Measurements from ENCODE around the gene FBLN2.

Gene FBLN2

DNA sequence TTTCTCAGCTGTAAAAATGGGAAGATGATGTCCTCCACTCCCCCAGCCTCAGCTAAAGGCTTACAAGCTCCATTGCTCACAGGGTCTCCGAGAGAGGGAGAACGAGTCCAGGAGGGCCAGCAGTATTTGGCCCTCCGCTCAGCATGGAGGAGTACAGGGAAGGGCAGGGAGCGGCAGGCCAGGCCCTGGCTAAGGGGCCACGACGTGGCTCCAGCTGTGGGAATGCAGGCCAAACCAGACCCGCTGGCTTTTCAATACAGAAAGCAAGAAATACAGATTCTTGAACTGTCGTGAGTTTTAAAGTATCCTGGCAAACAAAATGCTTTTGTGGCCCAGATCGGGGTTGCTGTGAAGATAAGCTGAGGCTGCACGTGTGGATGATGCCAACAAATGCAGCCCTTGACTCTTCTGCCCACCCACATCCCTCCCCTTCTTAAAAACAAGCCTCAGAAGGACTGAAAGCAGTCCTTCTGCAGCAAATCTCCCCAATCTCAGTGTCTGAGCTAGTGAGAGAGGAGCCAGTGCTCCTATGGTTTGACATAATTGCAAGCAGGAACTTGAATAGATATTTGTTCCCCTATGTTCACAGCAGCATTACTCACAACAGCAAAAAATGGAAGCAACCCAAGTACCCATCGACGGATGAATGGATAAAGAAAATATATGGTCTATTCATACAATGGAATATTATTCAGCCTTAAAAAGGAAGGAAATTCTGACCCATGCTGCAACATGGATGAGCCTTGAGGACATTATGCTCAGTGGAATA lies 18.5 kb upstream of the FBLN2 start:
- FAIRE-seq, result no peak

DNA sequence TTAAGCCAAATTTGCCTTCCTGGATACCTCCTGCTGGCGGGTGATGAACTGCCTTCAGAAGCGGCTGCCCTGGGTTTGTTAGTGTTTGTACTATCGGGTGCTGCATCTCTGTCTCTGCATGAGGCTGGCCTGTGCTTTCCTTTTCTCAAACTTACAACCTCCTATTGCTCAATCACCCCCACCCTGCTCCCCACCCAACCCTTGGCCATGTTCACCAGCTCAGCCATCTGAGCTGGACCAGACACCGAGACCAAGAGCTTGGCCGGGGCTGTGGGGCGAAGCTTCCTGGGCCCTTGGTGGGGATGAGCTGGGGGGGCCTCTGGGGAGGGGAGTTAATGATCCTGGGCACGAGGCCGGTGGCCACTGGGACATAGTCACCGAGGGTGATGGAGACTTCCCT lies 16.8 kb upstream of the FBLN2 start:
- no peak for FAIRE-seq
- DNase-seq (ENCODE audit: low spot score), result no peak

More for the DNA sequence above, 18.5 kb upstream of the FBLN2 start:
- DNase-seq (ENCODE audit: low spot score), result no peak

DNA sequence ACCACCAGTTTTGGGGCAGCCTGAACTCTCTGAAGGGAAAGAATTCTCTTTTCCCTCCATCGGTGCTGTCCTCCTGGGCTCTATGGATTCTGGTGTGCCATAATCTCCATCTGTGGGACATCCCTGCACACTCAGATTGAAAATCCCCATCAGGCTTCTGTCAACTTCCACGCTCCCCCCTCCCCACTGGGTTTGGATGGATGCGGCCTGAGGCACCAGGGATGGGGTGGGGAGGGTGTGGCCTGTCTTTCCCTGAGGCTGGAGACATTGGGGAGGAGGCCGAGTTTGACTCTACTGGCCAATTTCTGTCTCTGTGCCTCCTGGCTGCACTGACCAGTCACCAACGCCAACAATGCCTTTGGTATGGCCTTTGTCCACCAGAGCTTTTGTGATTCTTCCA lies 16.3 kb upstream of the FBLN2 start:
- FAIRE-seq (no peak), DNase-seq (ENCODE audit: low spot score) (no peak)

DNA sequence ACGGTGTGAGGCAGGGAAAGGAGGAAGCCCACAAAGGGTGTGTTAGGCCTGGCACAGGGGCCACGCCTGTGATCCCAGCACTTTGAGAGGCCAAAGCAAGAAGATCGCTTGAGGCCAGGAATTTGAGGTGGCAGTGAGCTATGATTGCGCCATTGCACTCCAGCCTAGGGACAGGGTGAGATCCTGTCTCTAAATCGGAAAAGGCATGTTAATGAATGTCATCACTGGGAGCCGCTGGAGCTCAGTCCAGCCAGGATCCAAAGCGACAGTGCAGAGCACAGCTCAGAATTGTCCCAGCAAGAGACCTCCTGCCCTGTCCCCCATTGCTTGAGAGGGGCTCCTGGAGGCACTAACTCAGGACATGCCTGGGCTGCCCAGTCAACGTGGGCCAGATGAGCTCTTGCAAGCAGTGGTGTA lies 15.0 kb upstream of the FBLN2 start:
- DNase-seq (ENCODE audit: low spot score) (no peak), FAIRE-seq (no peak)

DNA sequence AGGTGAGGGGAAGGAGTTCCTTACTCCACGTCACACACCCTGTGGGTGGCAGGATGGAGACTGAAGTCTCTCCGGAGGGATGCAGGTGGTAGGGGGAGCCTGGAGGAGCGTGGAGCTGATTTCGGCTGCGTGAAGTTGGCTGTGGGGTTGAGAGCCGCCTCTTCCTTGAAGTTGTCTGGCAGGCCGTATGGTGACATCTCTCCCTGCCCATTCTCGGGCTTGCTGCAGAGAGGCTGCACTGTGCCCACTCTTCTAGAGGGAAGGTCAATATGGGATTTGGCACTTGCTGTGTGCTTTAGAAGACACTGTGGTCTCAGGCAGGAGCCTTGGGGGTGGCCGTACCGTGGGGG lies 13.4 kb upstream of the FBLN2 start:
- DNase-seq (ENCODE audit: low spot score) (no peak), FAIRE-seq (no peak)

DNA sequence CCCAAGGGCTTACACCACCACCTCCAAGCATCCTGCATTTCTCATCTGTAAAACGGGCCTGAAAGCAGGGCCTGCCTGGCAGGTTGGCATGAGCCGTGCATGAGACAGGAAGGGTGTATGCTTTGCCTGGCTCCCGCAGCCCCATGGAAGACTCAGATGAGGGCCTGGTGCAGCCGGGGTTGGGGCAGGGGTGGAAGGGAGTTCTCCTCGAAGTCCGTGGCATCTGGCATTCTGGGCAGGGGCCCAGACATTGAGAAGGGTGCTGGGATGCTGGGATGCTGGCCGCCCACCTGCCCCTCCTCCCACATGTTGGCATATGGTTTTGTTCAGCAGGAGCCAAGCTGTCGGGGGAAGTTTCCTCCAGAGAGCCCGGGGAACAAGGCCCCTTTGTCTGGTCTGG lies 13.0 kb upstream of the FBLN2 start:
- DNase-seq (ENCODE audit: low spot score) (no peak), FAIRE-seq (no peak)

DNA sequence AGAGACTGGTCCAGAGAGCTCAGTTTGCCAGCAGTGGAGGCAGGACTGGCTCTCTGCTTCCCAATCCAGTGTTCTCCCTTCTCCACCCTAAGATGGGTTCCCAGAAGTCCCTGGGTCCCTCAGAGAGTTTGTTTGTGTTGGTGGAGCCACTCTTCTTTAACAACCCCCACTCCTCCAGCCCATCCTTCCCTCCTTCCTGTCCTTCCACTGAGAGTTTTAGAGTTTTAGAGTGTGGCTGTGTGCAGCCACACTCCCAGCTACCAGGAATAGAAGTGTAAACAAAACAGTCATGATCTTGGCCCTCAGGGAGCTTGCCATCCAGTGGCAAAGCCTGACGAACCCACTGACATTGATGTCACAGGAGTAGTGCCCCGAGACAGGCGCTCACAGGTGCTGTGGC lies 12.5 kb upstream of the FBLN2 start:
- no peak for FAIRE-seq
- DNase-seq (ENCODE audit: low spot score), result no peak

DNA sequence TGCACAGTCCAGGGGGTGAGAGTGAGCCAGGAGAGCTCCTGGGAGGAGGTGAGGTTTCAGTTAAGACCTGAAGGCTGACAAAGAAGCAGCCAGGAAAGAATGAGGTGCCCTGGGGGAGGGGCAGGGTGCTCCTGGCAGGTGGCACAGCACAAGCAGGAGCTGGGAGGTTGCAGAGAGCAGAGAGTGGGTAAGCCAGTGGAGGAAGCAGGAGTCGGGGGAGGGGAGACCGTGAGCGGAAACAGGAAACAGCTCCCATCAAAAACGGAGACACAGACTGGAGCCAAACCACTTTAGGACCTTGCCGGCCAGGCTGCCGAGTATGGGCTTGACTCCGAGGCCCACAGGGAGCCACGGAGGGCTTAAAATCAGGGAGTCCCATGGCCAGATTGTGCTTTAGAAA lies 12.1 kb upstream of the FBLN2 start:
- FAIRE-seq, result no peak
- DNase-seq (ENCODE audit: low spot score), result no peak

DNA sequence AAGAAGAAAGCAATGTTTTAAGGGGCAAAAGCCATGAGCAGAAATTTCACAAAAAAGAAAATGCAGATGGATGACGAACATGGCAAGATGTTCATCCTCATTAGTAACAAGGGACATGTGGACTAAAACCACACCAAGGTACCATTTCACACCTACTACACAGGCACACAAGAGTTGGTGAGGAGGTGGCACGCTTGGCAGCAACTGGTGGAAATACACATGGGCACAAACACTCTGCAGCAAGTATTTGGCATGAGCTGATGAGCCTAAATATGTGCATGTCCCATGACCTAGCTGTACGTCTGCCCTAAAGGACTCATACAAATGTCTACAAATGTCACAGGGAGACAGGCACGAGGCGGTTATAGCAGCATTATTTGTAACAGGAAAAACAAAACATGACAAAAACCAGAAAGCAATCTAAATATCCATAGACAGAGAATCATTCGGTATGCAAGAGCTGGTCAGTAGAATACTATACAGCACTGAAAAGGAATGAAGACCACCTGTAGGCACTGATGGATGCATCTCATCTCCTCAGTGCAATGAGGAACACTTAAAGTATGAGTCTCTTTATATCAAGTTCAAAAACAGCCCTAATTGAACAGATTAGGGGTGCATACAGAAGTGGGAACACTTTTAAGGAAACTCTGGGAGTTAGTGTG lies 11.5 kb upstream of the FBLN2 start:
- no peak for FAIRE-seq
- no peak for DNase-seq (ENCODE audit: low spot score)

DNA sequence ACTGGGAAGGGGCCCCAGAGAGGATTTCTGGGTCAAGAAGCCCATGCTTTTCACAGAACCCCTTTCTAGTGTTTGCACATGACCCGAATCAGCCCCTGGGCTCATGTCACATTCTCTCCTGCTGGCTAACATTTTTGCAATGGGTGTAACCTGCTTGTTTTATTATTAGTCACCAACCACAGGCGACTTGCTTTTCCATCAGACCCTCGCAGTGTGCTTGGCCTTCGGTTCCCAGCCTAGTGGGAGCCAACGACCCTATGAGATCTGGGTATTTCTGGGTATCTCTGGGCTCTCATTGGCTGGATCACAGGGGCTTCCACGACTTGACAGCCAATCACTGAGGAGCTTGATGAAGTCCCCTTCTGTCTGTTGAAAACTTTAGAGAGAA lies 11.0 kb upstream of the FBLN2 start:
- FAIRE-seq, result peak; percentile 73
- DNase-seq (ENCODE audit: low spot score), result peak; percentile 83

DNA sequence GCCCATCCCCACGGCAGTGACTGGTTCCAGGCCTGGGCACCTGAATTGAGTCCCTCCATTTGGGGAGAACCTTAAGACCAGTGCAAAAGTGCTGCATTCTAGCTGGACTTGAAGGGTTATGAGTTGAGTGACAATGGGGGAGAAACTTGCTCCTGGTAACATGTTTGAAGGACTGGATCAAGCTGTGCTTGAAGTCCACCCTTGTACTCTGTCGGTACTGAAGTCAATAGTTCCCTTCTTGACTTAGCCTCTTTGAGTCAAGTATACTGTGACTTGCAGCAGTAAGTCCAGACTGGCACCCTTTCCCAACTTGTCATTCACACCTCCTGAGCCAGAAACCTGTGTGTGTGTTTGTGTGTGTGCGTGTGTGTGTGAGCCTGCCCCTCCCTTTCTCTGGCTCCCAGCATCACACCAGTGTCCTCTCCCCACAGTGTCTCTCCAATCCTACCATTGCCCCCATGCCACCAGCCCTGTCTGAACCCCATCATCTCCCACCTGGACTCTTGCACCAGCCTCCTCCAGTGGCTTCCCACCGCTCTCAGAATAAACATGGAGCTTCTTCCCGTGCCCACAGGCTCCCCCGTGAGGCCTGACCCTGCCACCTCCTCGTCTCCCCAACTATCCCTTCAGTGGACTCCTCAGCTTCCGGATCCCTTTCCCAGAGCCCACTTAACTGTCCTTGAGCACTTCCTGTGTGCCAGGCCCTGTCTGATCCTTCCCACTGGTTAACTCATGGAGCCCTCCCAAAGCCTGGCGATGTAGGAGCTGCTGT lies 10.2 kb upstream of the FBLN2 start:
- DNase-seq (ENCODE audit: low spot score) (no peak), FAIRE-seq (no peak)

DNA sequence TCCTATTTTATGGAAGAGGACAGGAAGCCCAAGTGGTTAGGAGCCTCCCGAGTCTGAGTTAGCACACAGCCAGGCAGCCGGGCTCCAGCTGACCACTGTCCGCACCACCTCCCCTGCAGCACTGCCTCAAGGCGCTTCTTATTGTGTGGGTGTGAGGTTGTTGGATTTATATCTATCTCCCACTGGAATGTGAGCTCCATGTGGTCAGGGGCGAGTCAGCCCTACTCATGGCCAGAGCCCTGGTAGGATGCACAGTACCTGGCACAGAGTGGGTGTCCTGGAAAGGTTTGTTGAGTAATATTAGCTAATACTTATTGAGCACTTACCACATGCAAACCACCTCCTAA lies 9.7 kb upstream of the FBLN2 start:
- DNase-seq (ENCODE audit: low spot score), result peak; percentile 71

DNA sequence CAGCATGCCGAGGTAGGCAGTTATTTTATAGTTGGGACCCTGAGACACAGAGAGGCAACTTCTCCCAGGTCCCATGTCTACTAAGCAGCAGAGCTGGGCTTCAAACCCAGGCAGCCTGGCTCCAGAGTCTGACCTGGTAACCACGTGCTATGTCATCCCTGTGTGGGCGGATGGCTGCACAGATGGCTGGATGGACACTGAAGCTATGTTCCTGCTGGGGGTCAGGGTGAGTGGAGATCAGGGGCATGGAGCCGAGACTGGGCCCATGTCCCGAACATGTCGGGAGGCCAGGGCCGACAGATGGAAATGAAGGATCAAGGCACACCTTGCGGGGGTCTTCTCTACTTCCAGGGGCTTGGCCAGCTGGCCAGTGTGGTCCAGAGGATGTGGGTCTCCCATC lies 9.3 kb upstream of the FBLN2 start:
- FAIRE-seq (no peak), DNase-seq (ENCODE audit: low spot score) (no peak)

More for the DNA sequence above, 9.7 kb upstream of the FBLN2 start:
- no peak for FAIRE-seq

DNA sequence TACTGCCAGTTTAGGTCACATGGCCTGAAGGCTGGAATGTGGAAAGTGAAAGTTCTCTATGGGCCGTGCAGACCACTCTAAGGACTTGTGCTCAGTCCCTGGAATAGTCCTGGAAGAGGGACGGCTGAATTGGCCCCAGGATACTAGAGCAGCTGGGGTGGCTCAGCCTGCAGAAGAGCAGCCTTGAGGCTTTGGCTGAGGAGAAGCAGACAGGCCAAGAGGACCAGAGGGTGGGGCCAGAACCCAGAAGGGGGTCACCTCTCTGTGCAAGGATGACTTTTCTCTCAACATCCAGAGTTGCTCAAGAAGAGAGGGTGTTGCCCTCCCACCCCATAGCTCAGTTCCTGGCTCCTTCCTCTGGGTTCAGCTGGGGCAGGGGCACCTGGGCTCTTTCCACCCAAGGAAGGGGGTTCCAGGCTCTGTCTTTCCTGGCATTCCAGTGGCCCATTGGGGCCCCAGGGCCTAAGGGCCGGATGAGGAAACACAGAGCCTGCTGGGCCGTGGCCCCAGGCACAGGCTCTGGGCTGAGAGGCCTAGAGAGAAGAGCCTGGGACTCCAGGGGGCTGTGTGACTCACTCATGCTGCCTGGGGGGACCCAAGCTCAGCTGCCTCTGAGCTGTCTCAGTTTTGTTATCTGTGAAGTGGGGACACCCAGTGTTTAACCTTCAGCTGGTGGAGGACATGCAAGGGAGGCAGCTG lies 8.5 kb upstream of the FBLN2 start:
- FAIRE-seq, result no peak

DNA sequence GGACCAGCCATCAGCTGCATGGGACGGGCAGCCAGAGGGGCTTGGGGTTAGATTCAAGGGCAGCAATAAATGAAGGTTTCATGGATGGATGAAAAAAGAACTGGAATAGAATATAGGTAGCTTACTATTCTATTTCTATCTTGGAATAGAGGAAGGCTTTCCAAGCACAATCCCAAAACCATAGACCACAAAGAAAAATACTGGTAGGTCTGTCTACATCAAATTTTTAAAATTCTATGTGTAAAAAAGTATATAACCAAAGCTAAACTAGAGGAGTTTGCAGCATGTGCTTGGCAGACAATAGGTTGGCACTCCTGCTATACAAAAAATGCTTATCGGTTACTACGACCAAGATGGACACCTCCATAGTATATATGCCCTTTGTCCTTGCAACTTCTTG lies 7.2 kb upstream of the FBLN2 start:
- FAIRE-seq (no peak), DNase-seq (ENCODE audit: low spot score) (no peak)

More for the DNA sequence above, 8.5 kb upstream of the FBLN2 start:
- no peak for DNase-seq (ENCODE audit: low spot score)

DNA sequence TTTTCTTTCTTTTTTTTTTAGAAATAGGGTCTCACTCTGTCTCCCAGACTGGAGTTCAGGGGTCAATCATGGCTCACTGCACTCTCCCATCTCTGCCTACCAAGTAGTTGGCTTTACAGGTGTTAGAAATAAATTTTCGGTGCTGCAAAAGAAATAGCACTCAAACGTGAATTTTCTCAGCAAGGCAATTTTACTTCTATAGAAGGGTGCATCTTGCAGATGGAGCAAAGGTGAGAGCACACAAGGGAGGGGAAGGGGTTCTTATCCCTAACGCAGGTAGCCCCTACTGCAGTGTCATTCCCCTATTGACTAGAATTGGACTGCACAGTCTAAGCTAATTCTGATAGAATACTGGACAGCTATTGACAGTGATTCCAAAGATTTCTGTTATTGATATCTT lies 6.8 kb upstream of the FBLN2 start:
- FAIRE-seq, result no peak
- no peak for DNase-seq (ENCODE audit: low spot score)

DNA sequence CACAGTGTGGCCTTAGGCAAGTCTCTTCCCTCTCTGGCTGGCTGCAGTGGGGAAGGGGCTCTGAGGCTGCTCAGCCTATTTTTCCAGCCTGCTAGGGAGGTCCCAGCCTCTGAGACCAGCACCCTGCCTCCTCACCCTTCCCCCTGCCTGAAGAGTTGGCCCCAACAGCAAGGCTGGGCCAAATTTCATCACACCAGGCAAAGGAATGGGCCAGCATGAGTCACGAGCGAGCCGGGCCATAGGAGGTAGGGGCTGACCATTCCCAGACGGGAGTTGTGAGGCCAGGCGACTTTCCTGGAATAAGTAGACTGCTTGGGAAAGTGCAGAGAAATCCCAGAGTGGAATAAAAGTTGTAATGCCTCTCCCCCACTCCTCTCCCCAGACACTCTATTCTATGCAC lies 5.7 kb upstream of the FBLN2 start:
- FAIRE-seq (no peak), DNase-seq (ENCODE audit: low spot score) (peak; percentile 61)

DNA sequence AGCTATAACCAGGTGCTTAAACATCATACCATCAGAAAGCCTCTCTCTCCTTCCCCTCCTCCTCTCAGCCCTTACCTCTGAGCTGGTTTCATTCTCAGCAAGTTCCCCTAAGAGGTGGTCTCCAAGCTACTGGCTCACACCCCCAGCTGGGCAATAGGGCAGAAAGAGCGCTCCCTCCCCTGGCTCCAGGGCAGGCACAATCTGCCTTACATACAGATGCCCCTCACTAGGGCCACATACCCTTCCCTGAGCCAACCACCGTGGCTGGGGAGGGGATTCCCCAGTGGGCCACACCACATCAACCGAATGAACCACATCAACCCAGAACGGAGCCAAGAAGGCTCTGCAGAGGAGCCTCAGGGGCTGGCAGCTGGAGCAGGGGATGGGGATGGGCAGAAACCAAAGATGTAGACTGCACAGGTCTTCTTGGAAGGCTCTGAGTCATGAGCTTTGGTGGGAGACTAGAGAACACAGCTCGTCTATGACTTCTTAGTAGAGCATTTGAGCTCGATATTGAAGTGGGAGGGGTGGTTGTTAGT lies 4.6 kb upstream of the FBLN2 start:
- FAIRE-seq, result no peak
- DNase-seq (ENCODE audit: low spot score), result peak; percentile 73

DNA sequence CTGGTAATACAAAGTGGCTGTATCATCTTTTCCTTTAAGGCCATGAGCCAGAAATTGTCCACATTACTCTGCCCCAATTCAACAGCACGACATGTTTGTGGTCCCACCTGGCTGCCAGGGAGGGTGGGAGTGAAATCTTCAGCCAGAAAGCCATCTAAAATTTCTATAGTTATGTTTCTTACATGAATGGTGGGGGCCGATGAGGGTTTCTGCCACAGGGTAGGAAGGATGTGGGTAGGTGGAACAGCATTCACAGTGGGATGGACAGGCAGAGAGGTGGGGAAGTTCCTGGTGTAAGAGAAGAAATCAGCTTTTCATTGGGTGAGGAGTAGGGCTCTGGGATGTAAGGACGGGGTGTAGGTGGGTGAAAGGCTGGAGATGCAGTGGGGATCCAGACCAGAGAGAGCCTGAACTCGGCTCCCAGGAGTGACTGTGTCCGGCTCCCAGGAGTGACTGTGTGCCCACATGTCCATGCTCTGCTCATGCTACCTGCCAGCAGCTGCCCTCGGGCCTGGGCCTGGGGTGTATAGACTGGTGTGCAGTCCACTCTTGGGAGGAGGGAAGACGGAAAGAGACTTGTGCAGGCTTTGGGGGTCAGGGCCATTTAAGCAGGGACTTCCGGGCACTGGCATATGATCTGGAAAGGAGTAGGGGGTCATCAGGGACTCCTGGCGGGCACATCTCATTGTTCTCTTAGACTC lies 3.8 kb upstream of the FBLN2 start:
- no peak for DNase-seq (ENCODE audit: low spot score)
- no peak for FAIRE-seq

DNA sequence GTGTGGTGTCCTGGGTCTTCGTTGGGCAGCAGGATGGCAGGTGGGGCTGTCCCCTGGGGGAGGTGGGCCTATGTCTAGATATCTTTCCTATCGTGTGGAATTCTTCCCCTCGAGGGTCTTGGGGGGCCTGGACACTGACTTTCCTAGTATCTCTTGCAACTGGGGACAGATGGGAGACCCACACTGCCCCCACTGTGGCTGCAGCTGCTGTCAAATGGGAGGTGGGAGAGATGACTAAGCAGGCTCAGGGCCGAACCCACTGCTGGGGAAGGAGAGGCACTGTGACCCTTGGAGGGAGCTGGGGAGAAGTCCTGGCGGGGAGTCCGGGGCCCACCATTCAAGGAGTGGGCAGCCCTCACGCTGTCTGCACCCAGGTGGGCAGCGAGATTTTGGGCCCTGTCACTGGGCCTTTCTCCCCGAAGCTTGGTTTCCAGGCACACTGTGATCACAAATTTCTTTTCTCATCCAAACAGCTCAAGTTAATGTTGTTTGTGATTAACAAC lies 2.9 kb upstream of the FBLN2 start:
- FAIRE-seq (no peak), DNase-seq (ENCODE audit: low spot score) (no peak)

DNA sequence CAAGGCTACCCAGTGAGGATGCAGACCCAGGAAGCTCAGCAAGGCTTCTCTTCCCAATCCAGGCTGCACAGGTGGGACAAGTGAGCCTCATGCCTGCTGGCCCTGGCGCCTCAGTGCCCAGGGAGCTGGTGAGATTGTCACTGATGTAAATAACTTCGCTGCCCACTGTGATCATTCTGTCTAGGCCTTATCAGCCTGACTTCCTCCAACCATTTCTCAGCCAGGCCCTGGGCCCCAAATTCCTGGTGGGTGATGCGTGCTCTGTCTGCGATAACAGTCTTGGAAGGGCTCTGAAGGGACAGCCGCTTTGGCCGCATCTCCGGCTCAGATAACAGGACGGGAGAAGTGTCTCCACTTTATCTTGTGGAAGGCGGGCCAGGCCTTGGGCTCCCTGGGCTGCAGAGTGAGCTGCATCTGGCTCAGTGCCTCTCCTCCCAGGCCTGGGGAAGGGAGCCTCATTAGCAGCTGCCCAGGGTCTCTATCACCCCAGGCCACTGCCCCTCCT lies 2.2 kb upstream of the FBLN2 start:
- DNase-seq (ENCODE audit: low spot score) (peak; percentile 57), FAIRE-seq (no peak)

Data from RCC 7860 (cell line).